HG02678 (cell line): Measurements from ENCODE around the gene URAD.

Source experiments
- ATAC-seq: cut with Tn5 transposase; IDR thresholded peaks from one replicate; pipeline ENCODE4 v1.9.1; 2021; ENCODE audit warnings: mild to moderate bottlenecking, moderate library complexity; ENCODE audit not compliant: unreplicated experiment

The URAD gene

DNA sequence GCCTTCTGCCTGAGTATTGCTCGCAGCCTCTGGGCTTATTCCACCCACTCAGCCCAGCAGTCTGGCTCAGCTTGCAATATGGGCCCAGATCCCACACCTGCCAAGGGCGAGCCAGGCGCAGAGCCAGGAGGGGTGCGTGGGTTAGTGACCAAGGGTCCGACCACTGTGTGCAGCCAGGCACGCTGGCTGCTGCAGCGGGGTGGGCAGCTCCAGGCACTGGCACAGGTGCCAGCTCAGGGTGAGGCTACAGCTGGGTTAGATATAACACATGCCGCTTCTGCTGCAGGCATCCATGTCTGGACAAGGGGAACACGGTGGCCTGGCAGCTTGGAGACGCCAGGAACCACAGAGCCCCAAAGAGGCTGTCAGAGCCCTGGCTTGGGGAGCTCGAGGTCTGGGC is 12.6 kb upstream of the URAD start:
- no peak for ATAC-seq

DNA sequence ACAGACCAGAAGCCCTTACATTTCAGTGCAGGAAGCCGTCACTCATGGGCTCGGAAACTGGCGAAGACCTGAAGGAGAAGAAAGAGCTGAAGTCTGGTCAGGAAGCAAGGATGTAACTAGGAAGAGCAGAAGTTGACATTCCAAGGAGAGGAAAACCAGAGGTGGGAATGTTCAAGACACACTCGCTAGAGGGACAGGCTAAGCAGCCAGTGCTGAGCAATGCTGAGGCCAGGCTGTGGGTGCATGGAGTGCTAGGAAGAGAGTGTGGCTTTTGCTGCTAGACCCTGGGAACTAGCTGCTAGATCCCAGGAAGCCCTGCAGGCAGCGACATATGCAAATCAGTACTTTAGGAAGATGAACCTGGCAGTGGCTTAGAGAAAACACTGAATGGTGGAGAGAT is 12.1 kb upstream of the URAD start:
- ATAC-seq, result no peak

DNA sequence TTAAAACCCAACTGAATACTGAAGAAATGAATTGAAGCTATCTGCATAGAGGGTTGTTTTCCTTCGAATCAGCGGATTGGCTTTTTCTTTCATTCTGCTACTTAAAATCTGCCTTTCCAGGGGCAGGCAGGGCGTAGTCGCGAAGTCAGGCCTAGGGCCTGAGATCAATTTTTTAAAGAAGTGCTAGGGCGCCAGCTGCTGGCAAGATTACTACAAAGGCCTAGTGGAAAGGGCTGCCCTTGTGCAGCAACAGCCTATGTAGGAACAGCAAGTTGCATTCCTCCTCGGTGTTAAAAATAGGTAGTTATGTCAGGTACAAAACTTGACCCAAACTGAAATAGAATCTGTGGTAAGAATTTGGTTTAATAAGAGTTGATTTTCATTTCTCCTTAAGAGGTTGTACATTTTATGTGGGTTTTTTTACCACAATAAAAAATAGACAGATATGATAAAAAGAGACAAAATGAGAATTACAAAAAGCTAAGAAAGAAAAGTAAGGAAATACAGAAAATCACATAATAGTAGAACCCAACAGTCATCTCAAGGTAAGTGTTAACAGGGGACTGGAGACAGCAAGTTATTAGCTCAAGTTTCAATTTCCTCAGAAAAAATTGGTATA is 9.5 kb upstream of the URAD start:
- ATAC-seq, result no peak

DNA sequence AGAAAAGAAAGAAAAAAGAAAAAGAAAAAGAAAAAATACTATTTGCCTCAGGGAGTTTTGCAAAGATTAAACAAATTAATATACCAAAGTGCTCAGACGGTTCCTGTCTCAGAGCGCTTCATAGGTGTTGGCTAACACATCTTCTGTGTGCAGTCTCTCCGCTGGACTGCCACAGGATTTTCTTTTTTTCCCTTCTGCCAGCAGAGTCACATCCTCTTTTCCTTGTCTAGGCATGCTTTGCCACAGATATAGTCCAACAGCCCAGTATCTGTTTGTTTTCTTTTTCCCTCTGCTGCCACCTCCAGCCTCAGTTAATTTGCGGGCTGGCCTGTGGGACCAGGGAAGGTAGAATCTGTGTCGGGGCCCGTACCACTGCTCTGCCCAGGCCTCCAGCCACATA is 3.4 kb upstream of the URAD start:
- no peak for ATAC-seq

DNA sequence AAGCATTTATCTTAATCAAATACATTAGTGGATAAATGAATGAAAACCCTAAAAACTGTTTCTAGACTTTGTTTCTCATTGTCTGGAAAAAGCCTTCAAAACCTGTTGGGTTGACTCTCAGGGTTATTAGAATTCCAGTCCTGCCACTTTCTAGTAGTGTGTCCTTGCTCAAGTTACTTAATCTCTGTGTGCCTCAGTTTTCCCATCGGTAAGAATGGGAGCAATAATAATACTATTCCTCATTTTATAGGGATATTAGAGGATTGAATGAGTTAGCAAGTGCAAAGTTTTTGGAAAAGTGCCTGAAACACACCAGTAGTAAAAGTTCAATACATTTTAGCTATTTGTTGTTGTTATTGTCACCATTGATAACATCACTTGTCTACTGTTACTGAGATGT is 2.9 kb downstream of the URAD start:
- no peak for ATAC-seq

DNA sequence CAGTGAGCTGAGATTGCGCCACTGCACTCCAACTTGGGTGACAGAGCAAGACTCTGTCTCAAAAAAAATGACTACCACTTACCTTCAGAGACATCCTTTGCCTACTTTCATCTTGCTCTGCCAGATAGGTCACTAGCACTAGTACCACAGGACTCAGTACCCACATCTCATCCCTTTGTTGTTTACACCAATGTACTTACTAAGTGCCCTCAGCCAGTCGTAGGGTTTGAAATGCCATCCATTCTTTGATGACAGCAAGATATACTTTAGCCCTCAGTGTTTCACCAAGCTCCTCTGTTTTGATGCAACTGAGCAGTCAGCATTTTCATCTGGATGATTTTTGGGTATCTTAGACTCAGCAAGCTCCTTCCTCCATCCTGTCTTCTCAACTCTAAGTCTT is 6.1 kb downstream of the URAD start:
- ATAC-seq, result no peak

DNA sequence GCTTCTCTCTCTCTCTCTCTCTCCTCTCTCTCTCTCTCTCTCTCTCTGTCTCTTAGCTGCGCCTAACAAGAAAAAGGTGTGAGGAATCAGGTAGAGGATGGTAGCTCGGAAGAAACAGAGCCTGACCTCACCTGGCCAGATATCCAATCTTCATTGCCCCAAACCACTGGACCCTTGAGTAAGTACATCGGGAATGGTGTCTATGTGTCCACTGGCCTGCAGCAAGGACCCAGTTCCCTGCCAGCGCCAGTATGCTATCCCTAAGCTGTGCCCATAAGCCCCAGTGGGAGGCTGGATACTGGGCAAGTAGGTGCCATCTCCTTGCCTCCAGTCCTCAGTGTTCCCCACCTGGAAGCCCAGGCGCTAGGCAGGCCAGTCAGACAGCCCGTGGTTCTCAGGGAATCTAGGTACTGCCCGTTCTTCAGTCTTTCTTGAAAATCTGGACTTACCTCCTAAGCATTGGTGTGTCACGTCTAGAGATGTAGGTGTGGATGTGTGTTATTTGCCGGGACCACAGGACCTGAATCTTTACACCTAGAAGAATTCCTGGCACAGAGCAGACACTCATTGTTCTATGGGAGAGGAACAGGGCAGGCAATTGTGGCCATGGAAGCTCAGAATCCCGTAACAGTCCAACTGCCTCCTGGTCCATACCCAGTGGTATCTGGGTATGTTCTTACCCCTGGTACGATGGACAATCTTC is 7.3 kb downstream of the URAD start:
- no peak for ATAC-seq

DNA sequence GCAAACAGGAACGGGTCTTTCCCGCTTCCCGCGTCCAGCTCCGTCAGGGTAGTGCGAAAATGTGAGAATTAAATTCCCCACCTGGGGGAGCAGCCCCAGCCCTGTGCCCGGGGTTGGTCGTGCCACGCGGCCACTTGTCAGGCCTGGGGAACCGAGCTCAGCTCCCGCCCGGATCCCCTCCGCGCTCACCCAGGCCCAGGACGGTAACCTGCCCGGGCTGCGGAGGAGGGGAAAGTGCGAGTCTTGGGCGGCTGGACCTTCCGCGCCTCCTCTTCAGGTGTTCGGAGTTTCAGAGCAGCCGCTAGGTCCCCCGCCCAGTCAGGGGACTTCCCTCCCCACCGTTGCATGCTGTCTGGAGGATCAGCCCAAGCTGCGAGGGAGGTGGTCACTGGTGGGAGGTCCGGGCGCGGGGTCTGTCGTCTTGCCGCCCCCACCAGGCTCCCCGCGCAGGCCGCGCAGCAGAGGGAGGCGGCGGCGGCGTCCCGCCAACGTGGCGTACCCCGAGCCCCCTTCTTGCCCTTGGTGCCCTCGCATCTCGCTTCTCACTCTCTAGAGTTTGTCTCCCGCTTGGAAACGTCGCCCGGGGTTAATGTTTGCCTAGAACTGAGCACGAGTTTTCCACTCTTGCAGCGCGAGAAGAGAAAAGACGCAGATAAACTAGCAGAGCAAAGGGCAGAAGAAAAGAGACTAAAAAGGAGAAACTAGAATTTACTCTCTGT is 8.1 kb downstream of the URAD start:
- ATAC-seq, result no peak

DNA sequence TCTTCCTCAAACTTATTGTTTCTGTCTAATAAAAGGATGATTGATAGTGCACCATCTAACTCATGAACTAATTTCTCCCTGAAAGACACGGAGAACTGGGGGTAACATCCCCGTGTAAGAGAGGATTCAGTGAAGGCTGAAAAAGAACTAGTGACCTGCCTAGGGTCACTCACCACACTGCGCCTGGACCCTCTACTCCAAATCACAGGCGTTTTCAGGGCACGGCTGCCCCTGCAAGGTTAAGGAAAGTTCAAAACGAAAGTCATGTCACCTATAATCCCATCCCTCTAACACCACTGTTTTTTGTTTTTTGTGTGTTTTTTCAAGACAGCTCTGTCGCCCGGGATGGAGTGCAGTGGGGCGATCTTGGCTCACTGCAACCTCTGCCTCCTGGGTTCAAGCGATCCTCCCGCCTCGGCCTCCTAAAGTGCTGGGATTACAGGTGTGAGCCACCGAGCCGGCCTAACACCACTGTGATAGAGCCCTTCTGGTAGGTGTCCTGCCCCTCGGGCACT is 8.7 kb downstream of the URAD start:
- ATAC-seq, result no peak

DNA sequence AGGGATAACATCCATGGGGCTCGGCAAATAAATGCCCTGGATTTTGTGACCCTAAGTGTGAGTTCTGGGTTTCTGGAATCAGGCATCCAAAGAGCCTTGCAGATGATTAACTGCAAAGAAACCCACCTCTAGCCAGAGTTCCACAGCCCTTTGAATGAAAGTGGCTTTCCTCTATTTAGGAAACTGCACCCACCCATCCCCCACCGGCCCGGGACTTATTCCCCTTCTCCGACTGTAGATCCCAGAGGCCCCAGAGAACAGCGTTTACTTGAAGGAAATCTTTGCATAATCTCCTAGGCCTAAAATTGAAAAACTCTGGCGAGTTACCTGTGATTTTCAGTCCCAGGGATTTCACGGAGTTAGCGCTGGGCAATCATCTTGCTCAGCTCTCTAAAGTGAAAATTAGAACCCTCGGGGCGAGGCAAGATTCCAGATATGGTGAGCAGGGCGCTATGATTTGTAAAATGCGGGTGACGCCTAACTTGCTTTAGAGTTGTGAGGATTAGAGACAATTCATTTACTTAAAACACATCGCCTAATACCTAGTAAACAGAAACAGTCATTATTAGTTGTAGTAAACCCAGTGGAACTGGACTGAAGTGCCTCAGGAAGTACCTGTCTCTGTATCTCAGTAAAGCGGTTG is 9.4 kb downstream of the URAD start:
- ATAC-seq, result no peak

DNA sequence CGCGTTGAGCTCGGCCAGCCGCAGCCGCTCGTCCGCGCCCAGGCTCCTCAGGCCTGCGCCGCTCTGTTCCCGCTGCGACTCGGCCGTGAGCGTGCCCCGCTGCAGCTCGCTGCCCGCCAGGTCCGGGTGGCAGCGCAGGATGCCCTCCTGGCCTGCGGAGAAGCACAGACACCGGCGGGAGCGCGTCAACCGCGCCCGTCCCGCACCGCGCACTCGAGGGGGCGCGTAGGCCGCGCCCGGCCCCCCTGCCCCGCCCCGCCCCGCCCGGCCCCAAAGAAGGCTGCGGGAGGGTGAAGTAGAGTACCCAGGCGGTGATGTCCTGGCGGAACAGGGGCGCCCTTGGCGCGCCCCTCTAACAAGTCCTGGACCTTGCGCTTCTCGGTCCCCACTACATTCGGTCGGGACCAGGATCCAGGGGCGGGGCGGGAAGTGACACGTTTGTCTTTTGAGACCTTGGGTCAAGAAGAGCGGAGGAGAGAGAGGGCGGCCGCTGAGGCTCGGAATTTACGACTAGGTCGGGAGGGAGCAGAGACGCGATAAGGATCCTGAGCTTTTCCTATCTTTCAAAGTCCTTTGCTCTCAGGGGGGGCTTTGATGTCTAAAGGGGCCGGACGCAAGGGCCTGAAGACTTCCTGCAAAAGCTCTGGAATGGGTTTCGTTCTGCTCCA is 10.1 kb downstream of the URAD start:
- ATAC-seq, result no peak

DNA sequence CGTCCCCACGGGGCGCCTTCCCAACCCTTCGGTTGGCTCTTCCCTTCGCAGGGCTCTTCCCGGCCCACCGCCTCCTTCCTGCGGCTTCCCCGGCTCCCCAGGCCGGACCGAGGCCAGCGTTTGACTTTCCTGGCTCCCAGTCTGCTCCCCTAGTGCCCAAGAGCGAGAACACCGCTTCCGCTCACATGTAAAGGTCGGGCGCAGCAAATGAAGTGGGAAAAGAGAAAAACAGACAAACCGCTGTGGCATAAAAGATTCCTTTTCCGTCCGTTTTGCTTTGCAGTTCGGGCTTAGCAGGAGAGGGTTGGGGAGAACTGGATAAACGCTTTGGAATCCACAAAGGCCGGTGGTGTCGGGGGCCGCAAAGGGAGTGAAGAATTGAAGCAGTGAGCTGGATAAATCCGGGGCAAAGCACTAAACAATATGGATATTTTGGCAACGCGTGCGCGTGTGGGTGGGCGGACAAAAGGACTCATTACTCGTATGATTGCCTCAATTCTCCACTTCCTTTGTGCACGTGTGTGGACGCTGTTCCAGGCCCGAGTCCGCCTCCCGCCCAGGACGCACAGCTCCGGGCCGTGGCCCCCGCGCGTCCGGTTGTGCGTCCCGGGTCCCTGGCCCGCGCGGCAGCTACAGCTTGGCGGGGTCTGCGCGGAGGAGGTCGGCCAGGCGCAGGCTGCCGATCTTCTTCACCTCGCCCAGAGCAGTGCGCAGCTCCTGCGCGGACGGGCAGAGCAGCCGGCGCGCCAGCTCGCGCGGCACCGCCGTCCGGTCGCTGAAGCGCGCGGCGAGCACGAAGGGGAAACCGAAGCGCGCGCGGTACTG is 10.8 kb downstream of the URAD start:
- no peak for ATAC-seq

DNA sequence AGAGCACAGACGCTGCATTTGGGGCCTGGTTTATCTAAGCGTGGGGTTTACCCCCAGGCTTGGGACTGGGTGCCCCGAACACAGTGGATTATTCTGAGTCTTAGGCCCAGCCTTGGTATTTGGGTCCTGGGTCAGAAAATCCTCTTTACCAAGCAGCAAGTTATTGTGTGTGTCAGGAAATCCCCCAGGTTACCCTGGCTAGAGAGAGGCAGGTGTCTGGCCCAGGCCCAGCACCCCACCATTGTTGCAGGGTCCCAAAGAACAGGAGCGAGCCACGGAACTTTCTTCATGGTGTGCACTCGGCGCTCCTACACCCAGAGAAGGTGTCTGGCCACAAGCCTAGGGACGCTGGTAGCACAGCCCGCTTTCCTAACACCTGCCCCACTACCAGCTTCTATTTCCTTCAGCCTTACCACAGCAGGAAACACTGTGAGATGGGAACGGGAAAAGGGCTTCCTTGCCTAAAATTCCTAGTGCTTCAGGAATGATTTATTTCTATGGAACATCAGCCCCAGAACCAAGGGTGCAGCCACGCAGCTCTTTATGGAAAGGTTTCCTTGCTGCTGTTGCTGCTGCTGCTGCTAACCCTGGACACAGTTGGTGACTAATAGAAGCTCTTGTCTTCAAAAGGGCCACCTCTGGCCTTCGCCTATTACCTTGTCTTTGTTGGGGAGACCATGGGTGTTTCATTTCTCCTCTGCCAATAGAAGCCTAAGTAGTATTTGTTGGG is 12.0 kb downstream of the URAD start:
- ATAC-seq, result no peak

DNA sequence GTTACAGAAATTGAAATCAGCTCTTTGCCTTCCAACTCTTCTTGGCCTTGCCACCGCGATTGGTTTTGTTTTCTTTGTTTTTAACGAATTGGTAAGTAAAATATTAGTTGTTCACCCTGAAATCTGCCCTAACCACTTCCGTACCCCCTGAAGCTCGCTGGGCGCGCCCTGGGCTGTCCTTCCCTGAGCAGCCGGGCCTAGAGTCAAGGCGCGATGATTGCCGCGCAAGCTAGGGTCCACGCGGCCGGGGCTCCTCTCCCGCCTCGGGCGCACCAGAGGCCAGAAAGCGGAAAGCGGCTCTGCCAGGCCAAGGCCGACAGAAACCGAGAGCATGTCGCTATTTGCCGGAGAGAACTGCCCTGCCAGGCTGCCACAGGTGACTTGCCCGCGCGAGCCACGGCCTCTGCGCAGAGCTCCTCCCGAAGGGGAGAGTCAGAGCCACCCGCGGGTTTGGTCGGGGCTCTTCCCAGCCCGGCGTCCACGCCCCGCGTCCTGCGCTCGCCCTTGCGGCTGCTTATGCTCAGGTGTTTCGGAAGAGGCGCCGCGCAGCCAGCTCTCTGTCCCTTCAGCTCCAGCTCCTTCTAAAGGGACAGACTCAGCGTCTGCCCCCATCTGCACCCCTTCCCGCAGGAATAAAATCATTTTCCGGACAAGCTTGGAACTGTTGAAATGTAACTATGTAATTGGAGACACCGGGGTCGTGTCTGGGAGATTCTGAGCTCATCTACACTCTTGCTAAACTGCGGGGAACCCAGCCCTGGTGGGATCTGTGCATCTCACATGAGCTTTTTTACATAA is 12.7 kb downstream of the URAD start:
- ATAC-seq, result no peak

DNA sequence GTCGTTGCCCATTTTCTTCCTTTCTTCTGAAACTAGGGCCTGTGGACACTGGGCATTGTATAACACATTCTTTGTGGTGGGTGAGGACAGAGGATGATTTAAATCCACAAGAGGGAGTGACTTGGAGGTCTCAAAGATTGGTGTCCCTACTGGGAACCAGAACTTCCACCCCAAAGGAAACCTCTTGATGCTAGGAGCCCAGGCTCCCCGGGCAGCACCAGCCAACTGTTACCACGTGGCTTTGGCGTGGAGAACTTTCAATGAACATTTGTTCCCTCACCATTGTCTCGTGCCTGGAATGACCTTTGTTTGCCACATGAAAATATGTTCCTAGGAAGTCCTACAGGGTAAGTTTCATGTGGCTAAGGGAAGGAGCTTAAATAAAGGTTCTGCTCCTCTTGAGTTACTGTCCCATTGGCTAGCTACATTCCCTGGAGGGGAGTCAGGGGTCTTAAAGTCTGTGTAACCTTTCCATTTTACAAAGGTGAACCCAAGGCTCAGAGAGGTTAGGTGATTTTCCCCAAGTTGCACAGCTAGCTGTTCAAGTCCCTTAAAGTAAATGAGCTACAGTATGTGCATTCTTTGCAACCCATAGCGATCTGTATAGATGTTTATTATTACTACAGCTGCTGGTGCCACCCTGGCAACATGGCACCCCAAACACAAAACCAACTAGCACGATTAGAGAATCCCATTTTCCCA is 14.4 kb downstream of the URAD start:
- ATAC-seq, result no peak

DNA sequence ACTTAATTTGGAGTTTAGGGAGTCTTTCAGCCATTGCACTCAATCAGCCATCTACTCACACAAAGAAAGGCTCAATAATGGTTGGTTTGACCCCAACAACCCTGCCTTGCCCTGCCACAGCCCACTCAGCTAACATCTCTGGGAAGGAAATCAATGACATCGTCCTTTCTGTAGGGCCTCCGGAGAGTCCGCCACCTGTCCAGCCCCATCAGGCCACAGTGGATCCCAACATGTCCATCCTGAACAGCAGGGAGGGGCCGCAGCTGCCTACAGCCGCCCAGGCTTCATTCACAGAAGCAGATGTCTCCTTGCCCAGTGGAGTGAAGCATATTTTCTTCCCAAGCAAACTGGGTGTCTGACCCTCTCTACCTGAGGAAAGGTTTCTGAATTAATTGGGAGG is 15.2 kb downstream of the URAD start:
- ATAC-seq, result no peak

DNA sequence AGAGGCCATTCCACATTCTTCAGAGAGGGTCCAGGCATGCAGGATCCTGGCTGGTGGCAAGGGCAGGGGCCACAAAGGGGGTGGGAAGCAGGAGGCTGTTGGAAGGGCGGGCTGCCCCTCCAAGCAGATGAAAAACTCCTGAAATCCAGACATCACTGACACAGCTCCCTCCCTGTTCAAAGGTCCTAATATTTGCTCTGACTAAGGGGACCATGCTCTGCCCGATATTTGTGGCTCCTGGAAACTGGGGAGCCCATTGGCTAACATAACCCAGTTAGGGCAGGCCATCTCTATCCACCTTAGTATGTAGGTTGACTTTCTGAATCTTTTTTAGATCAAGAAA is 16.0 kb downstream of the URAD start:
- no peak for ATAC-seq

DNA sequence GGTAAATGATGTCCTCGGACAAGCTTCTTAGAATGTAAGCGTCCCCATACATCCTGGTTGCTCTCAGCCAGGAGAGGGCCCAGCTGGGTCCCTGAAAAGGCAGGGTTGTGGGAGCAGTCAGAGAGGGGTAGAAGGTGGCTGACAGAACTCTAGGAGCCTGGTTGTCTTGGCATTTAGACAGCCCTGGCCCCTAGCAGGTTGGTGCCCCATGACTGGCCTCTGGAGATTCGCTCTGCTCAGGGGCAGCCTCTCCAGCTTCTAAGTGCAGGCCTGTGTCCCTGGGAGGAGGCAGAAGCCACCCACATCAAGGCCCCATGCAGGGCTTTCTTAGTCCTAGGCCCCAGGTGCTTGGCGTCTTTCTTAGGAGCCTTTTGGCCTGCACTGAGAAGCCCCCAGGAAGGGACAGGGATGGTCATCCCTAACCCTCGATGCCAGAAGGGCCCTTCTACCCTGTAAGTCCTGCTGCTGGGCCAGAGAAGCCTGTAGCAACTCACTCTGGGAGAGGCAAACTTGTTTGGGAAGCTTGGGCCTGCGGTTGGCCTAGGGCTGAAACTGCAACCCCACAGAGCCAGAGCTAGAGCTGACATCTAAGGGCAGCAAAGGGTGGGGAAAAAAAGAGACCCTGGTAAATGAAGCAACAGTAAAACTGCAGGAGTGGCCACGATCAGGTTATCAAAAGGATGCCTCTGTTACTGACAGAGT is 16.6 kb downstream of the URAD start:
- no peak for ATAC-seq
